Thyroid gland (tissue), 4 donors: ENCODE measurements around the gene ZNF142. TPM values are rescaled to one million over a fixed set of nuclear protein-coding genes. Genes with fewer than 3 reads are reported as not detected.
A peak's percentile ranks its signal among the peaks of the same experiment; 100 is the strongest.

Experiments
- DNase-seq, 2 donors: peaks; one replicate each; pipeline ENCODE4 v3.0.0-alpha.2; 2019
- H3K27ac ChIP-seq, 3 donors: fragments of 200-600 bp; sonication (generic); 1 replicate in 2 of 3; 2 replicates in 1 of 3; pipeline ENCODE4 v1.5.1; 2016 to 2019; ENCODE audit warnings: mild to moderate bottlenecking in 1 of 3, moderate library complexity in 1 of 3
- H3K27me3 ChIP-seq: fragments of 200-600 bp; sonication (generic); one replicate; pipeline ENCODE4 v1.5.1; 2019
- H3K36me3 ChIP-seq, 2 donors: fragments of 200-600 bp; sonication (generic); one replicate each; pipeline ENCODE4 v1.5.1; 2016 to 2019
- H3K4me1 ChIP-seq, 2 donors: fragments of 200-600 bp; sonication (generic); one replicate each; pipeline ENCODE4 v1.5.1; 2017 to 2019
- H3K4me3 ChIP-seq, 3 donors: fragments of 200-600 bp; sonication (generic); replicated peaks in 1 of 3; 1 replicate in 2 of 3; 2 replicates in 1 of 3; pipeline ENCODE4 v1.5.1; 2016; ENCODE audit warnings: mild to moderate bottlenecking in 1 of 3
- H3K9me3 ChIP-seq: fragments of 200-600 bp; sonication (generic); one replicate; pipeline ENCODE4 v1.5.1; 2017
- CTCF ChIP-seq, 6 experiments: fragments of 200-600 bp in 3 of 6; fragments of 450-650 bp in 3 of 6; sonication (generic) in 3 of 6; IDR thresholded peaks; one replicate each; pipeline ENCODE4 v1.5.1; 2016 to 2019; ENCODE audit warnings: antibody characterized with exemption in 6 of 6, mild to moderate bottlenecking in 2 of 6, inconsistent platforms in 1 of 6, moderate library complexity in 1 of 6
- POLR2A ChIP-seq, 2 donors: fragments of 450-650 bp; IDR thresholded peaks; one replicate each; pipeline ENCODE4 v1.6.1; 2017; ENCODE audit warnings: antibody characterized with exemption in 2 of 2, mild to moderate bottlenecking in 2 of 2, moderate library complexity in 1 of 2
- WGBS, 2 donors: methylation state at CpG; one replicate each; pipeline ENCODE4 v1.1.5; 2017; 5-methylcytosine and 5-hydroxymethylcytosine counted together
- intact Hi-C: fragments of 100-400 bp; cut with DNase I; formaldehyde crosslinking; loops from one replicate; pipeline ENCODE4 v1.15.1; 2023
- total RNA-seq, 4 donors: library from RNA; depleted of rRNA; stranded (reverse); fragments of >200 nt; gene quantifications; one replicate each; pipeline ENCODE4 v1.2.3, GENCODE V29; 2016

The ZNF142 gene
- total RNA-seq, 4 donors from 2014 or later: 15.5 to 33.4 (median 24.0) TPM

- Histone ChIP-seq H3K27me3 (no peaks in the 10 kb centered on the region), H3K27ac (no peak overlapping the region), H3K4me3 (no peak overlapping the region), H3K9me3 (no peaks in the 10 kb centered on the region), H3K4me1 (no peaks in the 10 kb centered on the region), H3K36me3 (peaks cover 43 to 51% of the 10 kb centered on the region in 2 donors)
- no peak for TF ChIP-seq CTCF (IDR thresholded peaks at IDR 0.05)
- no peak for TF ChIP-seq POLR2A (IDR thresholded peaks at IDR 0.05)
- intact Hi-C loops: no loop called here
- WGBS, 2 donors: 91 to 98% methylated on average over 5 of the region's 5 CpGs
- DNase-seq: no peak
These were observed 23.7 kb downstream of the ZNF142 start for GRCh38 chr2:218635719-218636118.

- Histone ChIP-seq H3K36me3 (peaks cover 8 to 19% of the 10 kb centered on the region in 2 donors), H3K27ac (no peak overlapping the region), H3K4me3 (no peak overlapping the region), H3K4me1 (no peaks in the 10 kb centered on the region), H3K9me3 (no peaks in the 10 kb centered on the region), H3K27me3 (no peaks in the 10 kb centered on the region)
- DNase-seq: no peak
- TF ChIP-seq CTCF (IDR thresholded peaks at IDR 0.05): no peak
- no peak for TF ChIP-seq POLR2A (IDR thresholded peaks at IDR 0.05)
- intact Hi-C loops: no loop called here
- WGBS, 2 donors: 53 to 64% methylated on average over 4 of the region's 4 CpGs
These were observed 27.6 kb downstream of the ZNF142 start for GRCh38 chr2:218631837-218632236.

GRCh38 chr2:218627939-218628338 is 31.5 kb downstream of the ZNF142 start:
- Histone ChIP-seq H3K36me3 (no peaks in the 10 kb centered on the region), H3K4me1 (peaks cover 3 to 6% of the 10 kb centered on the region in 2 donors), H3K9me3 (no peaks in the 10 kb centered on the region), H3K27me3 (no peaks in the 10 kb centered on the region), H3K4me3 (no peak overlapping the region), H3K27ac (no peak overlapping the region)
- no peak for DNase-seq
- TF ChIP-seq CTCF (IDR thresholded peaks at IDR 0.05) (no peak), POLR2A (IDR thresholded peaks at IDR 0.05) (no peak)
- 95 to 96% methylated on average over 4 of the region's 4 CpGs for WGBS, 2 donors
- intact Hi-C loops: no loop called here

GRCh38 chr2:218626369-218626768 is 33.1 kb downstream of the ZNF142 start:
- DNase-seq: no peak

GRCh38 chr2:218623366-218623705 is 36.1 kb downstream of the ZNF142 start:
- H3K36me3 ChIP-seq: no peaks in the 10 kb centered on the region
- H3K27ac ChIP-seq: peak overlapping the region in 2 of 3 donors; percentile 15 to 38
- intact Hi-C loops: no loop called here
- H3K4me3 ChIP-seq: no peak overlapping the region
- WGBS, 2 donors: 28 to 36% methylated on average over 3 of the region's 3 CpGs
- H3K4me1 ChIP-seq: peaks cover 9 to 12% of the 10 kb centered on the region in 2 donors
- no peaks in the 10 kb centered on the region for H3K9me3 ChIP-seq
- H3K27me3 ChIP-seq: no peaks in the 10 kb centered on the region
- no peak for DNase-seq
- no peak for TF ChIP-seq POLR2A (IDR thresholded peaks at IDR 0.05)
- no peak for TF ChIP-seq CTCF (IDR thresholded peaks at IDR 0.05)

More at GRCh38 chr2:218626369-218626768, 33.1 kb downstream of the ZNF142 start:
- H3K27me3 ChIP-seq: no peaks in the 10 kb centered on the region
- WGBS, 2 donors: 89 to 91% methylated on average over 3 to 4 of the region's 4 CpGs
- H3K9me3 ChIP-seq: no peaks in the 10 kb centered on the region
- H3K36me3 ChIP-seq: no peaks in the 10 kb centered on the region
- H3K27ac ChIP-seq: no peak overlapping the region
- intact Hi-C loops: no loop called here
- no peak overlapping the region for H3K4me3 ChIP-seq
- peaks cover 9 to 12% of the 10 kb centered on the region in 2 donors for H3K4me1 ChIP-seq
- TF ChIP-seq POLR2A (IDR thresholded peaks at IDR 0.05) (no peak), CTCF (IDR thresholded peaks at IDR 0.05) (no peak)
